CD4-positive, alpha-beta T cell treated with Interleukin-6 for 4 hours (primary cell): ENCODE results near the gene KIAA1586.
"Not testable (repeated sequence)": the region's sequence is repeated elsewhere in the genome, so short reads cannot be mapped to it uniquely, and the experiment has no call there.

Experiments used
- DNase-seq: peaks from one replicate; pipeline ENCODE4 v3.0.0-alpha.2; 2020; ENCODE audit warnings: mixed read lengths

The KIAA1586 gene, protein sequence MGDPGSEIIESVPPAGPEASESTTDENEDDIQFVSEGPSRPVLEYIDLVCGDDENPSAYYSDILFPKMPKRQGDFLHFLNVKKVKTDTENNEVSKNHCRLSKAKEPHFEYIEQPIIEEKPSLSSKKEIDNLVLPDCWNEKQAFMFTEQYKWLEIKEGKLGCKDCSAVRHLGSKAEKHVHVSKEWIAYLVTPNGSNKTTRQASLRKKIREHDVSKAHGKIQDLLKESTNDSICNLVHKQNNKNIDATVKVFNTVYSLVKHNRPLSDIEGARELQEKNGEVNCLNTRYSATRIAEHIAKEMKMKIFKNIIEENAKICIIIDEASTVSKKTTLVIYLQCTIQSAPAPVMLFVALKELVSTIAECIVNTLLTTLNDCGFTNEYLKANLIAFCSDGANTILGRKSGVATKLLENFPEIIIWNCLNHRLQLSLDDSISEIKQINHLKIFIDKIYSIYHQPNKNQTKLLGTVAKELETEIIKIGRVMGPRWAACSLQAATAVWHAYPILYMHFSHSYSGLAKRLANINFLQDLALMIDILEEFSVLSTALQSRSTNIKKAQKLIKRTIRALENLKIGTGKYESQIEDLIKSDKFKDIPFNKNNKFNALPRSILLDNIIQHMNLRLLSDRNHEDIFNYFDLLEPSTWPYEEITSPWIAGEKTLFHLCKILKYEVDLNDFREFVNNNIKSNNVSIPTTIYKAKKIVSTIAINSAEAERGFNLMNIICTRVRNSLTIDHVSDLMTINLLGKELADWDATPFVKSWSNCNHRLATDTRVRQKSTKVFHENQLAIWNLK

DNA sequence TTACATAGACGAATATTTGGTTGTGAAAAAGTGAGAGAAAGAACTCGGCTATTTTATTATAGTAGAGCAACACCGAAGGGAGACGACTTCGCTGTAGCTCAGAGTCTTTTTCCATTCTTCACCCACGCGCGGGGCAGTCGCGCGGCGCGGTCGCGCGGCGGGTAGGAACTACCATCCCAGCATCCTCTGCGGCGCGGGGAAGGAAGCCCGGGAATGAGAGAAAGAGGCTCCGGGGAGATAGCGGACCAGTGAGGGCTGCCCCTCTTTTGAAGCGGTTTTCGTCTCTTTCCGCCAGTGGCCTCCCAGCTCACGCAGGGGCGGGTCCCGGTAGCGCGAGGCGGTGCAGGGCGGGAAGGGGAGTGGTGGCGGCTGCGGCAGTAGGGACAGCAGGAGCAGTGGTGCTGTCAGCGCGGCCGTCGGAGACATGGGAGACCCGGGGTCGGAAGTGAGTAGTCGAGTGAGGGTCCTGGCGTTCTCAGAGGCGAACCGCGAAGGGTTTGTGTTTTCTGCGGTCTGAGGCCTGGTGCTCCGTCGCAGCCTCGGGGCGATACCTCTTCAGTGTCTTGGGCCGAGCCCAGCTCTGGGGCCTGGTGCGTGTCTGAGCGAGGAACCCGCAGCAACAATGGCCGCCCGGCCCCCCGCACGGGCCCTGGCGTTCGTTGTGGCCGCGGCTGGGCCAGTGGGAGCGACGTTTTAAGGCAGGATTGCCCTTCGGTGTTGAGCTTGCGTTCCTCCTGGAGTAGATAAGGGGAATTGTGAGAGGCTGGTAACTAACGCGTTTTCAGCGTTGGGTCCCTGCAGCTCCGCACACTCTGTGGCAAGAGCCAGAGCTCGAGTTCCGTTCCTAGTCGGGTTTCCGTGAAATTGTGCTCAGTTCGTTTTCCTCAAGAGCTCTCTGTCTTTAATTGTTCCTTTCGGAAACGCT lies at the start of gene KIAA1586:
Gene KIAA1586, plus strand, starts transcription at position 362 of the 925 bp plus-strand sequence. Its CDS starts 63 bp downstream, at position 425.
- peak; percentile 86 for DNase-seq

DNA sequence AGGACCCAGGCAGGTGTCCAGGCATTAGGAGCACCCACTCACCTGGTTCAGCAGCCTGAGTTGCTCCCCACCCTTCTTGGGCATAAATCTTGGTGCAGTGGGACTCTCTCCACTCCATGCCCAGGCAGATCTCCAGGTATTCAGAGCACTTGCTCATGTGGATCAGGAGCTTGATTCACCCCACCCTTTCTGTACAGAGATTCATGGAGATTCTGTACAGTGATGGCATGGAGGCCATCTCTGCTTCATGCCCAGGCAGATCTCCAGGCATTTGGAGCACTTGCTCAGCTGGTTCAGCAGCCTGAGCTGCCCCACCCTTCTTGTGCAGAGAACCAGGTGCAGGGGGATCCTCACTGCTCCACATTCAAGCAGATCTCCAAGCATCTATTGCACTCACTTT lies 47.4 kb upstream of the KIAA1586 start:
- DNase-seq: no peak

DNA sequence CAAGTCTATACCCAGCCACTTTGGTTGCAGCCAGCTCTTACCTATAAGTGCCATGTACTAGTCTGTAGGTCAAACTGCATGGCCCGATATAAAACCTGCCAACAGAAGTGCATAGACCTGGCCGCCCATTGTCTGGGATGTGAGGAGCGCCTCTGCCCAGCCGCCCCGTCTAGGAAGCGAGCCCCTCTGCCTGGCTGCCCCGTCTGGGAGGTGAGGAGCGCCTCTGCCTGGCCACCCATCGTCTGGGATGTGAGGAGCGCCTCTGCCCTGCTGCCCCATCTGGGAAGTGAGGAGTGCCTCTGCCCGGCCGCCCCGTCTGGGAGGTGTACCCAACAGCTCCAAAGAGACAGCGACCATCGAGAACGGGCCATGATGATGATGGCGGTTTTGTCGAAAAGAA lies 46.7 kb upstream of the KIAA1586 start:
- DNase-seq: not testable (repeated sequence)

DNA sequence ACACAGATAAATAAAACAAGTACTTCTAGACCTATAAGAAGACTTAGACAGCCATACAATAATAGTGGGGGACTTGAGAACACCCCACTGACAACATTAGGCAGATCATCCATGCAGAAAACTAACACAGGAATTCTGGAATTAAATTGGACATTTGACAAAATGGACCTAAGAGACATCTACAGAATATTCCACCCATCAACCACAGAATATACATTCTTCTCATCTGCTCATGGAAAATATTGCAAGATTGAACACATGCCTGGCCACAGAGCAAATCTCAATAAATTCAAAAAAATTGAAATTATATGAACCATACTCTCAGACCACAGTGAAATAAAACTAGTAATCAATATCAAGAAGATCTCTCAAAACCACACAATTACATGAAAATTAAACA lies 44.3 kb upstream of the KIAA1586 start:
- no peak for DNase-seq

DNA sequence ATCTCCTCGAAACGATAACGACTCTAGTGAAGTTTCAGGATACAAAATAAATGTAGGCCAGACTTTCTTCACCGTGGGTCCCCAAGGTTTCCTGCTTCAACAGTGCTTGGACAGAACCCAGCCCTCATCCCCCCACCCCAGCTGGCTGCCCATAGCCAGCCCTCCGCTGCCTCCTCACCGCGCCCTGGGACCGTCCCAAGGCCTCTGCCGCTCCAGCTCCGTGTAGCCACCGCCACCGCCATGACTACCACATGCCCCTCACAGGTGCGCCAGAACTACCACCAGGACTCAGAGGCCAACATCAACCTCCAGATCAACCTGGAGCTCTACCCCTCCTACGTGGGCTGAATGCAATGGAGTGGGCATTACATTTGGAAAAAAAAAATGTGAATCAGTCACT lies 42.2 kb upstream of the KIAA1586 start:
- no peak for DNase-seq

DNA sequence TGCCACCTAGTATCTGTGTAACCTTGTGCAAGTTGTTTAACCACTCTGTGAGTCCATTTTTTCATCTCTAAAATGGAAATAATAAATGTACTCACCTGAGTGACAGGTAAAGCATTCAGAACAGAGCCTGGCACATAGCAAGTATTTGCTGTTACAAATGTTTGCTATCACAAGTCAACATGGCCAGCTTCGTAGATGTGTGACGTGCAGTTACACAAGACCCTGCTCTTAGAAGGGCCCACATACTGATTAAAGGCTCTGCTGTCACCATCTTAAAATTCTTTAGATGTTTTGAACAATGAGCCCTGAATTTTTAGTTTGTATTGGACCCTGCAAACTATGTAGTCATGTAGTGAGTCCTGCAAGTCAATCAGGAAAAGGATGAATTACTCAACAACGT lies 40.4 kb upstream of the KIAA1586 start:
- no peak for DNase-seq

DNA sequence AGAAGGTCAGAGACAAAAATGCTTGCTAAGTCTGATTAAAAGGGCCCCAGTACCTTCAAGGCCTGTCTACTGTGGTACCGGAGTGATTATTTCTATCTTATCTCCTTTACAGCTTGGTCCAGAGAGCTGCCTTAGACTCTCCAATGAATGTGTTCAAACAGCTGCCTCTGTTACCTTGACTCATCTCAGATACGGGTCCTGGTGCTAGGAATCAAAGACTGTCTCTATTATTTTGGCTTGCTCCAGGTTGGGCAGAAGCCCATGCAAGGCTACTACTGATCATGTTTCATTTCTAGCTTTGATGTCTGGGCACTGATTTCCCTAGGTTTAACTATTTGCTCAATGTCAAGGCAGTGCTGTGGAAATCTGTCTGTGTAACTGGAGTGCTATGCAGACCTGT lies 38.4 kb upstream of the KIAA1586 start:
- not testable (repeated sequence) for DNase-seq

DNA sequence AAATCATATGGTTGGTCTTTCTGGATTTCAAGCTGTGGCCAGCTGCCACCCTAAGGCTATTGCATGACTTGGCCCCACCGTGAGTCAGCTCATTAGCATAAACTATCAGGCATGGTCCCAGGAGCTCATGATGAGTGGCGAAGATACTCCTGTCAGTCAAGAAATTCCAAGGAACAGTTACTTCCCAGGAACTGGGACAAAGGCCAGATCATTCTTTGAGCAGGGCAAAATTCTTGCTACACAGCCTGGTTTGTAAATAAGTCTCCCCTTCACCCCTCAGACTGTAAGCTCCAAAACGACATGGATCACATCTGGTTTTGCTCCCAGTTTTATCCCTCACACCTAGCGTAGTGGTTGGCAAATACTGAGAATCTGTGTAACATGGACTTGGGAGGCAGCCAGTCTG lies 33.0 kb upstream of the KIAA1586 start:
- DNase-seq: no peak

DNA sequence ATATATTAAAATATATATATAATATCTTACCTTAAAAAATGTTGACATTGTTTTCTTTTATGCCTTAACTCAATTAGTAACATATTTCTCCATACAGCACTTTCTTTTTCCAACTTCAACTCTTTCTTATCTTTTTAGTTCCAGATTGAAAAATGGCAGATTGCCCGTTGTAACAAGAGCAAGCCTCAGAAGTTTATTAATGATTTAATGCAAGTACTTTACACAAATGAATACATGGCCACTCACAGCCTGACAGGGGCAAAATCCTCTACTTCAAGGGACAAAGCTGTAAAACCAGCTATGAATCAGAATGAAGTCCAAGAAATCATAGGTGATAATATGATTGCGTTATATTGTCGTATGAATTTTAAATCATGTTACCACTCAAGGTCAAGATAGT lies 29.4 kb upstream of the KIAA1586 start:
- DNase-seq: no peak

DNA sequence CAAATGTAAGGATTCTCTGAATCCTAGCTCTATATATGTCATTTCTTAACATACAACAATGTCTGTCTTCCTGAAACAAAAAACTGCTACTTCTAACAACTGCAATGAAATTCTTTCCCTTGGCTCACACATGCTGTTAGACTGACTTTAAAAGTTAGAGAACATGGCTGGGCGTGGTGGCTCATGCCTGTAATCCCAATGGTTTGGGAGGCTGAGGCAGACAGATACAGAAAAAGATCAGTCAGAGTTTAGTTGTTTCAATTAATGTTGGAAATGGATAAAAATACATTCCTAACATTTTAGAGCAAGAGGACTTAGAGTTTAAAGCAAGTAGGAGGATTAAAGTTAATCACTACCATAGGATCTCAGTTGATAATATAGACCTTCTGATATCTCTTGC lies 28.7 kb upstream of the KIAA1586 start:
- DNase-seq: no peak

DNA sequence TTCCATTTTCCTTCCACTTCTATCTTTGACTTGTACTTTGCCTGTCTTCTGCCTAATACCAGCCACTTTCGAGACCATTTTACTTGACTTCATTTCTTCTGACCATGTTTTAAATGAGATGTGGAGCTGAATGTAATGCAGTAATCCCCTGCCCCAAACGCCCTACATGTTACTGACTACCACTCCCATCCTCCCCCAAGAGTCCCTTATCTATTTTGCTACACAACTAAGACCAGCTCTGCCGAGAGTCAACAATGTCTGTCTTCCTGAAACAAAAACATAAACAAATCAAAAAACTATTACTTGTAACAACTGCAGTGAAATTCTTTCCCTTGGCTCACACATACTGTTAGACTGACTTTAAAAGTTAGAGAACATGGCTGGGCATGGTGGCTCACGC lies 27.1 kb upstream of the KIAA1586 start:
- DNase-seq: no peak

DNA sequence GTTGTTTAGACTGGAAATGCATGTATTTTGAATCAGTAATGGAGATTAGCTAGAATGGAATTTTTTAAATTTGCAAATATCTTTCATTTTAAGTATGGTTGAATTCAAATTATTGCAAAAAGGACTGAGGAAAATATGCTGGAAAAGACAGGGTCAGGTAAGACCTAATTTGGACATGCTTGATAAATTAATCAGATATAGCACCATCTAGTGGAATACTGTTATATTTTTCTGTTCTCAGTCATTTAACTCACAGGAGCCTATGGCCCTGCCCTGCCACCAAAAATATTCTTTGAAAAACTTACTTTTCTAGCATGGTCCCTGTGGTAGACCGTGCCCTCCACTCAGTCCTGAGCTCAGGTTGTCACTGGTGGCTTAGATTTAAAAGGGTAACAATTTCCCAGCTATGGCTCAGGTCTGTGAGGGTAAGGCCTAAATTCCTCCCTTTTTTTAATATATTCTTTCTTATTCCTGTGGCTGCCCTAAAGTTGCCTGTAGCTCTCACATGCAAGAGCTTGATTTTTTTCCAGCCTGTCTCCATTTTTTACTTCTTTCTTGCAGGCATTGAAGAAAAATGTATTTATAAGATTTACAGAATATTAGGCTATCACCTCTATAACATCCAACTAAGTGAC lies 25.3 kb upstream of the KIAA1586 start:
- no peak for DNase-seq

DNA sequence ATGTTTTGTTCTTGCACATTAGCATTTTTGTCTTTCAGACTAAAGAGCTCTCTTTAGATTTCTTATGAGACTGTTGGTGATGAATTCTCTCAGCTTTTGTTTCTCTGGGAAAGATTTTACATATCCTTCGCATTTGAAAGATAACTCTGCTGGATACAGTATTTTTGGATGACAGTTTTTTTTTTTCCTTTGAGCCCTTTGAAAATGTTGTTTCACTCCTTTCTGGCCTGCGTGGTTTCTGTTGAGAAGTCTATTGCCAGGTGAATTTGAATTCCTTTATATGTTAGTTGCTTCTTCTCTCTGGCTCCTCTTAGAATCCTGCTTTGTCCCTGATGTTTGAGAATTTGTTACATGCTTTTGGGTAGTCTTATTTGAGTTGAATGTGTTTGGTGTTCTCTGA lies 22.2 kb upstream of the KIAA1586 start:
- DNase-seq: no peak

DNA sequence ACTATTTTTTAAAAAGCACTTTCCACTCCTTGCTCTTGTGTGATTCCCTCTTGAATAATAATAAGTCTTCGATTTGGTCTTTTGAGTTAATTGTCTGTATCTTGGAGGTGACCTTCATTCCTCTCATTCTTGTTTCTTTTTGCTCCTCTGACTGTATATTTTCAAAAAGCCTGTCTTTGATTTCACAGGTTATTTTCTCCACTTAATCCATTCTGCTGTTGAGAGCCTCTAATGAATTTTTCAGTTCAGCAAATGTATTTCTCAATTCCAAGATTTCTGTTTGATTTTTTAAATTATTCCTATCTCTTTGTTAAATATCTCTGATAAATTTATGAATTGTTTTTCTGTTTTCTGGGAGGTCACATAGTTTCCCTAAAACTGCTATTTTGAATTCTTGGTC lies 21.7 kb upstream of the KIAA1586 start:
- DNase-seq: no peak

DNA sequence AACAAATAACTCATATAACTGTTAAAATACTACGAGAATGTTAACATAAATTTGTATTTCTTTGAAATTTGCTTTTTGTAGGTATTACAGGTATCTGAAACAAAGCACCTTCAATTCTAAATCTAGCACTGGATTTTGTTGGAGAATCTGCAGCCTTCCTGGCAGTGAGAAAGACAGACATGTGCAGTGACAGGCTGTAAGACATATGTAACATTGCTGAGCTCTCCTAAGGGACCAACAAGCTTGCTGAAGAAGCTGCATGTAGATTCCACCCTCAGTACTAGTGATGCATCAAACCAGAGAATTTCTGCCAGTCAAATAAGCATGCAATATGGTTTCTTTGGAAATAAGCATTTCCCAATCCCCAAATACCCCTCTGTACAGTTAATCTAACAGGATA lies 20.5 kb upstream of the KIAA1586 start:
- DNase-seq: no peak

DNA sequence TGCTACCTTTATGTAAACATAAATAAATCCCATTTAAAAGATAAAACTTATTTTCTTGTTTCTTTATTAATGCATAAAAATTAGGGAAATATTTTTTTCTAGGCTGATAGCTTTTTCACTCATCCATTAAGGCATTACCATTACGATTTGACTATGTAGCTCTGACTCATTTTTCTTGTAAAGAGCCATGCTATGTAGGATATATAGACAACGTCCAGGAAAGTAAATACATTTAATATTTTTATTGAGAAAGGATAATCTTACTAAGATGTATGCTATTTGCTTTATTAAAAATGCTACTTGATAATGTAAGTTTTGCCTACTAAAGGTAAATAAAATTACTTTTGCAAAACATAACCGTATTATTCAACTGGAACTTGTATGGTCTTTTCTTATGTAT lies 19.2 kb upstream of the KIAA1586 start:
- DNase-seq: no peak

DNA sequence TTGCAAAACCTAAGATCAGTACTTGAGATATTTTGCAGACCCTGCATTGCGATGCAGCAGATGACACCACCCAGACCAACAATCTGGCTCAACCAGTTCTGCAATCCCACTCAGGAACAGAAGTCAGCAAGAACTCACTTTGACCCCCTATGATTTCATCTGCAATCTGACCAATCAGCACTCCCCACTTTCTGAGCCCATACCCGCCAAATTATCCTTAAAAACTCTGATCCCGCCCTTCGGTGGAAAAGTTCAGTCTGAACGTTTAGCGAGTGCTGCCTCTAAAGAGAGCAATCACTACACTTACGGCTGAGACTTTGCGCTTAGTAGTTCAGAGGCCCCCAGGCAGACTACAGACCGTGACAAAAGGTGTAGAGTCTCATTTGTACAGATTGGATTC lies 17.3 kb upstream of the KIAA1586 start:
- DNase-seq: no peak

DNA sequence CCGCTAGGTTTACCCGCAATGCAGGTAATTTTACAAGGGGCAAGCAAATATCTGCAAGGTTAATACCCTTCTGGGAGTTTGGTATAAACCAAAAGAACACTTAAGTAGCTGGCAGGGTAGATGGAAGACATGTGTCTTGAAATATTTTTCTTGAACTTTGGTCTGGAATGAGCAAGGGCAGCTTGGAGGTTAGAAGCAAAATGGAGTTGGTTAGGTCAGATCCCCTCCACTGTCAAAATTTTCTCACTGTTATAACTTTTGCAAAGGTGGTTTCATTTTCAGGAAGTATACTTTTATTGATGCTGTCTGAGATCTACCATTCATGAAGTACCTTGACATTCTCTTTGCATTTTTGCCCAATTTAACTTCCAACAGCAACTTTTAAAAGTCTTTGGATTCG lies 13.3 kb upstream of the KIAA1586 start:
- no peak for DNase-seq

DNA sequence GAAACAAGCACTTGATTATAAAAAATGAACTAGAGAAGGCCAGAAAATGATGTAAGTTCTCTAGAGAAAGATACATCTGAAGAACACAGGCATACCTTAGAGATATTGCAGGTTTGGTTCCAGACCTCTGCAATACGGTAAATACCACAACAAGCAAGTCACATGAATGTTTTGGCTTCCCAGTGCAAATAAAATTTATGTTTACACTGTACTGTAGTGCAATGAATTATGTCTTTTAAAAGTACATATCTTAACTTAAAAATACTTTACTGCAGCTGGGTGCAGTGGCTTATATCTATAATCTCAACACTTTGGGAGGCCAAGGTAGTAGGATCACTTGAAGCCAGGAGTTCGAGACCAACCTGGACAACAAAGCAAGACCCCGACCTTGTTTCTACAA lies 10.9 kb upstream of the KIAA1586 start:
- no peak for DNase-seq

DNA sequence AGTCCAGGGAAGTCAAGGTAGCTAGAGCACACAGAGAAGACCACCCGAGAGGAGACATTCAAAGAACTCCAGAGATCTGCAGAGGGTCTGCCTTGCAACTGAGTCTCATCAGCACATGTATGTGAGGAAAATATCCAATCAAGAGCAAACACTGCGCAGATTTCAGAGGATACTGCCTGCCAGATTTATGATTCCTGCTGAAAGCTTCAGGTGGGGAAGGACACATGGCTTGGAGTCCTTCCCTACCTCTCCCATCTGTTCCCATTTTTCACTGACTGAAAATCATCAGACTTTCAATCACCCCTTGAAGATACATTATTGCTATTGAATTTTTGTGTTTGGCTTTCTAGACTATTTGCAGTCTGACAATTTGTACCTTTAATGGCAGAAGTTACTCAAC lies 7.6 kb upstream of the KIAA1586 start:
- no peak for DNase-seq

DNA sequence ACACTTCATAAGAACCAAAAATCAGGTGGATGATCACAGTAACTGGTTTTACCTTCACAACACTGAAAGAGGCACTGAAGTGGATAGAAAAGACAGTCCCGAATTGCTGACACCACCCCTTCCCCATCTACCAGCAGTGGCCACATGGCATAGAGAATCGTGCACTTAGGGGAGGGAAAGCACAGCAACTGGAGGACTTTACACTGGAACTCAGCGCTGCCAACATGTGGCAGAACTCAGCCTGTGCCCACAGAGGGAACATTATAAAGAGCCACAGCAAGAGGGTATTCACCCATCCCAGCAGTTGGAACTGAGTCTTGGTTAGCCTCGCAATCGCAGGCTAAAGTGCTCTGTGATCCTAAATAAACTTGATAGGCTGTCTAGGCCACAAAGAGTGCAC lies 6.5 kb upstream of the KIAA1586 start:
- DNase-seq: no peak

DNA sequence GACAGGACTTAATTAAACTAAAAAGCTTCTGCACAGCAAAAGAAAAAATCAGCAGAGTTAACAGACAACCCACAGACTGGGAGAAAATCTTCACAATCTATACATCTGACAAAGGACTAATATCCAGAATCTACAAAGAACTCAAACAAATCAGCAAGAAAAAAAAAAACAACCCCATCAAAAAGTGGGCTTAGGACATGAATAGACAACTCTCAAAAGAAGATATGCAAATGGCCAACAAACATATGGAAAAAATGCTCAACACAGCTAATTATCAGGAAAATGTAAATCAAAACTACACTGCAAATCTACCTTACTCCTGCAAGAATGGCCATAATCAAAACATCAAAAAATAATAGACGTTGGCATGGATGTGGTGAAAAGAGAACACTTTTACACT lies 2.4 kb upstream of the KIAA1586 start:
- DNase-seq: not testable (repeated sequence)

DNA sequence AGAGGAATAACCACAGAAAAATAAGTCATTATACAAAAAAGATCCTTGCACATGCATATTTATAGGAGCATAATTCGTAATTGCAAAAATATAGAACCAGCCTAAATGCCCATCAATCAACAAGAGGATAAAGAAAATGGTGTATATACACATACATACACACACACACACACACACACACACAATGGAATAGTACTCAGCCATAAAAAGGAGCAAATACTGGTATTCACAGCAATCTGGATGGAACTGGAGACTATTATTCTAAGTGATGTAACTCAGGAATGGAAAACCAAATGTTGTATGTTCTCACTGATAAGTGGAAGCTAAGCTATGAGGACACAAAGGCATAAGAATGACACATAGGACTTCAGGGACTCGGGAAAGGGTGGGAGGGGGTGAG lies 1.9 kb upstream of the KIAA1586 start:
- DNase-seq: no peak
